HCT116 (cell line): Measurements from ENCODE around the gene TNRC6B. TPM values are rescaled to one million over a fixed set of nuclear protein-coding genes. Genes with fewer than 3 reads are reported as not detected.

Experiments
- ATAC-seq: fragments of 200-7000 bp; cut with Tn5 transposase; 2 replicates; pipeline ENCODE4 v1.9.1; 2020; ENCODE audit warnings: mild to moderate bottlenecking, moderate library complexity
- BruUV-seq: library from RNA; stranded (reverse); fragments of 400-500 nt; replicated peaks from 2 replicates; lab custom pipeline; 2021; lab: Mats Ljungman, UMichigan
- CTCF ChIA-PET: fragments of 300-600 bp; sonication (Branson Sonifier 250); formaldehyde crosslinking; loops from one replicate; lab custom pipeline; 2021; ENCODE audit warnings: antibody characterized with exemption; lab: Charles Lee
- POLR2A ChIA-PET: fragments of 300-600, 350-600 bp; sonication (Branson Sonifier 250); formaldehyde crosslinking; loops from one replicate; lab custom pipeline; 2021; ENCODE audit warnings: antibody characterized with exemption; lab: Charles Lee
- RAD21 ChIA-PET, 2 experiments: fragments of 300-600 bp; sonication (Branson Sonifier 250); formaldehyde crosslinking; loops; one replicate each; lab custom pipeline; 2023; ENCODE audit warnings: low total read pairs in 2 of 2; ENCODE audit not compliant: uncharacterized antibody in 2 of 2, unreplicated experiment in 2 of 2, low non-redundant PET in 1 of 2; lab: Charles Lee
- DNase-seq: peaks from one replicate; pipeline ENCODE4 v3.0.0-alpha.2; 2010; ENCODE audit warnings: low read depth, low spot score
- H2AFZ ChIP-seq: fragments of 200-600 bp; shearing (Covaris generic), sonication (generic); 2 replicates; pipeline ENCODE4 v1.6.1; 2017; ENCODE audit warnings: low read depth, mixed run types, mixed read lengths, antibody characterized with exemption, low read length; ENCODE audit not compliant: poor library complexity, severe bottlenecking
- H3K27ac ChIP-seq: 2 replicates; pipeline ENCODE4 v1.5.1; 2012; ENCODE audit warnings: low read depth, low read length
- H3K27me3 ChIP-seq: fragments of 200-600 bp; sonication (generic); 2 replicates; pipeline ENCODE4 v1.6.1; 2016; ENCODE audit warnings: mixed run types, low read length, mixed read lengths; ENCODE audit not compliant: insufficient read depth
- H3K36me3 ChIP-seq, 2 experiments: fragments of 200-500 bp in 1 of 2; fragments of 200-600 bp in 1 of 2; sonication (Bioruptor generic) in 1 of 2; sonication (generic) in 1 of 2; 2 replicates each; pipeline versions ENCODE4 v1.5.1 to v1.6.1; 2014 to 2016; ENCODE audit warnings: low read length in 2 of 2, inconsistent platforms in 1 of 2, mixed read lengths in 1 of 2, mixed run types in 1 of 2; ENCODE audit not compliant: insufficient read depth in 2 of 2, control insufficient read depth in 1 of 2
- H3K4me1 ChIP-seq, 2 experiments: fragments of 200-600 bp in 1 of 2; sonication (generic) in 1 of 2; 2 replicates each; pipeline versions ENCODE4 v1.5.1 to v1.6.1; 2012 to 2017; ENCODE audit warnings: low read length in 2 of 2, inconsistent platforms in 1 of 2, mild to moderate bottlenecking in 1 of 2, mixed read lengths in 1 of 2, mixed run types in 1 of 2, moderate library complexity in 1 of 2; ENCODE audit not compliant: insufficient read depth in 2 of 2, control insufficient read depth in 1 of 2
- H3K4me2 ChIP-seq: fragments of 200-600 bp; sonication (generic); 2 replicates; pipeline ENCODE4 v1.6.1; 2017; ENCODE audit warnings: mixed run types, low read length, mixed read lengths
- H3K4me3 ChIP-seq, 2 experiments: fragments of 200-600 bp in 1 of 2; sonication (generic) in 1 of 2; replicated peaks in 1 of 2; 2 replicates each; pipeline ENCODE4 v1.5.1; 2011 to 2016; ENCODE audit warnings: low read length in 2 of 2, control low read depth in 1 of 2, low read depth in 1 of 2, mild to moderate bottlenecking in 1 of 2, mixed read lengths in 1 of 2, mixed run types in 1 of 2
- H3K79me2 ChIP-seq: fragments of 200-600 bp; sonication (generic); 2 replicates; pipeline ENCODE4 v1.6.1; 2017; ENCODE audit warnings: mild to moderate bottlenecking, mixed run types, low read length, moderate library complexity, mixed read lengths; ENCODE audit not compliant: insufficient read depth
- H3K9ac ChIP-seq: fragments of 200-600 bp; sonication (generic); 2 replicates; pipeline ENCODE4 v1.6.1; 2016; ENCODE audit warnings: low read length, mixed read lengths
- H3K9me2 ChIP-seq: fragments of 200-600 bp; sonication (generic), shearing (Covaris generic); 2 replicates; pipeline ENCODE4 v1.6.1; 2017; ENCODE audit warnings: mixed run types, mild to moderate bottlenecking, moderate library complexity; ENCODE audit not compliant: insufficient read depth
- H3K9me3 ChIP-seq, 2 experiments: fragments of 200-500 bp in 1 of 2; fragments of 200-600 bp in 1 of 2; sonication (Bioruptor generic) in 1 of 2; sonication (generic) in 1 of 2; 2 replicates each; pipeline ENCODE4 v1.6.1; 2014 to 2017; ENCODE audit warnings: low read length in 2 of 2, mixed read lengths in 2 of 2, inconsistent platforms in 1 of 2, low read depth in 1 of 2, mild to moderate bottlenecking in 1 of 2, mixed run types in 1 of 2, moderate library complexity in 1 of 2; ENCODE audit not compliant: control insufficient read depth in 1 of 2, insufficient read depth in 1 of 2
- H4K20me1 ChIP-seq: fragments of 200-600 bp; sonication (generic), shearing (Covaris generic); 2 replicates; pipeline ENCODE4 v1.6.1; 2017; ENCODE audit warnings: mixed run types, mild to moderate bottlenecking, moderate library complexity; ENCODE audit not compliant: insufficient read depth
- EGR1 ChIP-seq: IDR thresholded peaks from 2 replicates; pipeline ENCODE4 v1.6.1; 2012; ENCODE audit warnings: low read depth
- ELF1 ChIP-seq: IDR thresholded peaks from 2 replicates; pipeline ENCODE4 v1.6.1; 2012; ENCODE audit warnings: low read depth, borderline replicate concordance
- EZH2phosphoT487 ChIP-seq: fragments of 200-600 bp; IDR thresholded peaks from 2 replicates; pipeline ENCODE4 v1.6.1; 2018; ENCODE audit warnings: antibody characterized with exemption, borderline replicate concordance
- JUND ChIP-seq: IDR thresholded peaks from 2 replicates; pipeline ENCODE4 v1.6.1; 2012
- REST ChIP-seq: IDR thresholded peaks from 2 replicates; pipeline ENCODE4 v1.6.1; 2012; ENCODE audit warnings: low read depth
- SP1 ChIP-seq: IDR thresholded peaks from 2 replicates; pipeline ENCODE4 v1.6.1; 2012; ENCODE audit warnings: low read depth
- SRF ChIP-seq: IDR thresholded peaks from 2 replicates; pipeline ENCODE4 v1.6.1; 2012; ENCODE audit warnings: low read depth
- ZBTB33 ChIP-seq: IDR thresholded peaks from 2 replicates; pipeline ENCODE4 v1.6.1; 2011; ENCODE audit warnings: mild to moderate bottlenecking, low read length, moderate library complexity; ENCODE audit not compliant: insufficient replicate concordance; ENCODE audit errors: extremely low read depth
- ZFX ChIP-seq: fragments of 450-650 bp; IDR thresholded peaks from 2 replicates; pipeline ENCODE4 v1.6.1; 2017
- intact Hi-C: fragments of 100-400 bp; cut with micrococcal nuclease; formaldehyde crosslinking; loops from 2 replicates; pipeline ENCODE4 v1.10.0; 2022
- total RNA-seq: library from RNA; stranded (reverse); gene quantifications from one replicate; pipeline ENCODE4 v1.2.1, GENCODE V29; 2021; ENCODE audit not compliant: unreplicated experiment

TNRC6B gene
- total RNA-seq, 1 experiment from 2014 or later = 29.8 TPM

GRCh38 chr22:40213478-40213877, 35.8 kb downstream of the TNRC6B start:
- TF ChIP-seq EGR1 = no peak
- no peak for TF ChIP-seq JUND
- TF ChIP-seq SP1 = no peak
- no peak for TF ChIP-seq EZH2phosphoT487
- TF ChIP-seq REST = no peak
- TF ChIP-seq ELF1 = no peak
- no peak for TF ChIP-seq SRF
- TF ChIP-seq ZBTB33 = no peak
- no peak for TF ChIP-seq ZFX
- no peak overlapping the region for H3K9ac ChIP-seq
- H3K79me2 ChIP-seq = peaks cover 22% of the 10 kb centered on the region
- H3K9me2 ChIP-seq = no peaks in the 10 kb centered on the region
- no peaks in the 10 kb centered on the region for H3K4me1 ChIP-seq
- ATAC-seq (no peak), DNase-seq (no peak)
- no peaks in the 10 kb centered on the region for H4K20me1 ChIP-seq
- H3K4me3 ChIP-seq = no peak overlapping the region
- ChIA-PET RAD21 (no interaction called here), POLR2A (no interaction called here), CTCF (no interaction called here)
- no peak overlapping the region for H3K27ac ChIP-seq
- H3K9me3 ChIP-seq = no peaks in the 10 kb centered on the region
- no TSS peak for BruUV-seq
- intact Hi-C loops = no loop called here
- H3K27me3 ChIP-seq = no peaks in the 10 kb centered on the region
- H3K4me2 ChIP-seq = no peak overlapping the region
- no peaks in the 10 kb centered on the region for H3K36me3 ChIP-seq
- no peak overlapping the region for H2AFZ ChIP-seq
